Nephron progenitor cell (in vitro differentiated cells): ENCODE data around the gene GCNT2.
"Not testable (repeated sequence)": the region's sequence is repeated elsewhere in the genome, so short reads cannot be mapped to it uniquely, and the experiment has no call there.

Experiments used
- DNase-seq: peaks from one replicate; pipeline ENCODE4 v3.0.0; 2021
- H3K27ac Mint-ChIP-seq: 2 replicates; pipeline ENCODE4 v1.8.0; 2021; ENCODE audit warnings: mild to moderate bottlenecking, moderate library complexity, mixed read lengths
- H3K27me3 Mint-ChIP-seq: 2 replicates; pipeline ENCODE4 v1.8.0; 2021; ENCODE audit warnings: mild to moderate bottlenecking, low read depth, mixed read lengths; ENCODE audit not compliant: poor library complexity
- H3K36me3 Mint-ChIP-seq: 2 replicates; pipeline ENCODE4 v1.8.0; 2021; ENCODE audit warnings: low read depth, mixed read lengths
- H3K4me1 Mint-ChIP-seq: 2 replicates; pipeline ENCODE4 v1.8.0; 2021; ENCODE audit warnings: mixed read lengths
- H3K4me3 Mint-ChIP-seq: 2 replicates; pipeline ENCODE4 v1.8.0; 2021; ENCODE audit warnings: mild to moderate bottlenecking, moderate library complexity, mixed read lengths
- H3K9me3 Mint-ChIP-seq: 2 replicates; pipeline ENCODE4 v1.8.0; 2021; ENCODE audit warnings: mild to moderate bottlenecking, moderate library complexity, mixed read lengths
- CTCF ChIP-seq: fragments of 200-600 bp; sonication (generic); IDR thresholded peaks from 2 replicates; pipeline ENCODE4 v1.5.0; 2021; ENCODE audit warnings: antibody characterized with exemption

The GCNT2 gene

DNA sequence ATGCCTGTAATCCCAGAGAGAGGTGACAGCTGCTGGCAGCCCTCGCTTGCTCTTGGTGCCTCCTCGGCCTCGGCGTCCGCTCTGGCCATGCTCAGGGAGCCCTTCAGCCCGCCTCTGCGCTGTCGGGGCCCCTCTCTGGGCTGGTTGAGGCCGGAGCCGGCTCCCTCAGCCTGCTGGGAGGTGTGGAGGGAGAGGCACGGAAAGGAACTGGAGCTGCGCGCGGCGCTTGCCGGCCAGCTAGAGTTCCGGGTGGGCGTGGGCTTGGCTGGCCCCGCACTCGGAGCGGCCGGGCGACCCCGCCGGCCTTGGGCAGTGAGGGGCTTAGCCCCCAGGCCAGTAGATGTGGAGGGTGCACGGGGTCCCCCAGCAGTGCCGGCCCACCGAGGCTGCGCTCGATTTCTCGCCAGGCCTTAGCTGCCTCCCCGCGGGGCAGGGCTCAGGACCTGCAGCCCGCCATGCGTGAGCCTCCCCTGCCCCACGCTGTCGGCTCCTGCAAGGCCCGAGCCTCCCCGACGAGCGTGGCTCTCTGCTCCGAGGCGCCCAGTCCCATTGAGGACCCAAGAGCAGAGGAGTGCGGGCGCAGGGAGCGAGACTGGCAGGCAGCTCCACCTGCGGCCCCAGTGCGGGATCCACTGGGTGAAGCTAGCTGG is 138.7 kb downstream of the GCNT2 start:
- TF ChIP-seq CTCF = no peak
- peak overlapping the region; percentile 72 for H3K4me3 Mint-ChIP-seq
- H3K4me1 Mint-ChIP-seq = no peaks in the 10 kb centered on the region
- peaks cover 18% of the 10 kb centered on the region for H3K9me3 Mint-ChIP-seq
- peaks cover 18% of the 10 kb centered on the region for H3K27me3 Mint-ChIP-seq
- peak; percentile 44 for DNase-seq
- no peak overlapping the region for H3K27ac Mint-ChIP-seq
- H3K36me3 Mint-ChIP-seq = peaks cover 15% of the 10 kb centered on the region

DNA sequence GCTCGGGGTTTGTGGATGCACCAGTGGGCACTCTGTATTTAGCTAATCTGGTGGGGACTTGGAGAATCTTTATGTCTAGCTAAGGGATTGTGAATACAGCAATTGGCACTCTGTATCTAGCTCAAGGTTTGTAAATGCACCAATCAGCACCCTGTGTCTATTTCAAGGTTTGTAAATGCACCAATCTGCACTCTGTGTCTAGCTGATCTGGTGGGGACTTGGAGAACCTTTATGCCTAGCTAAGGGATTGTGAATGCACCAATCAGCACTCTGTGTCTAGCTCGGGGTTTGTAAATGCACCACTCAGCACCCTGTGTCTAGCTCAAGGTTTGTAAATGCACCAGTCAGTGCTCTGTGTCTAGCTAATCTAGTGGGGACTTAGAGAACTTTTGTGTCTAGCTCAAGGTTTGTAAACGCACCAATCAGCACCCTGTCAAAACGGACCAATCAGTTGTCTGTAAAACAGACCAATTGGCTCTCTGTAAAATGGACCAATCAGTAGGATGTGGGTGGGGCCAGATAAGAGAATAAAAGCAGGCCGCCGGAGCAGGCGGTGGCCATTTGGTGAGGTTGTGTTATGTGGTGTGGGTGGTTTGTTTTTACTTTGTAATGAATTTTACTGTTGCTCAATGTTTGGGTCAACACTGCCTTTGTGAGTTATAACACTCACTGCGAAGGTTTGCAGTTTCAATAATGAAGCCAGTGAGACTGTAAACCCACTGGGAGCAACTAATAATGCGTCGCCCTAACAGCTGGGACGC is 139.5 kb downstream of the GCNT2 start:
- not testable (repeated sequence) for H3K27ac Mint-ChIP-seq
- peak overlapping the region; percentile 60 for H3K4me3 Mint-ChIP-seq

DNA sequence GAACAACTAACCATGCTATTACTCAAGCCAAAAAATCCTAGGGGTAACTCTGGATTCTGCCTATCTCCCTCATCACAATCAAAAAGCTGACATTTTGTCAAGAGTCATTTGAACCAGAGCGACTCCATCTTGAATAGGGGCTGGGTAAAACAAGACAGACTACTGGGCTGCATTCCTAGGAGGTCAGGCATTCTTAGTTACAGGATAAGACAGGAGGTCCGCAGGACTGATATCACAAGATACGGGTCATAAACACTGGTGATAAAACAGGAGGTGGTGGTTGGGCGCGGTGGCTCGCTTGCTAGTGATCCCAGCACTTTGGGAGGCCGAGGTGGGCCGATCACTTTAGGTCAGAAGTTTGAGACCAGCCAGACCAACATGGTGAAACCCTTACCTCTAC is 141.1 kb downstream of the GCNT2 start:
- no peak overlapping the region for H3K4me3 Mint-ChIP-seq
- H3K4me1 Mint-ChIP-seq = no peaks in the 10 kb centered on the region
- DNase-seq = no peak
- H3K9me3 Mint-ChIP-seq = peaks cover 38% of the 10 kb centered on the region
- H3K27me3 Mint-ChIP-seq = peaks cover 9% of the 10 kb centered on the region
- TF ChIP-seq CTCF = no peak
- H3K36me3 Mint-ChIP-seq = peaks cover 19% of the 10 kb centered on the region
- no peak overlapping the region for H3K27ac Mint-ChIP-seq

More for the DNA sequence above, 139.5 kb downstream of the GCNT2 start:
- Mint-ChIP-seq H3K27me3 (peaks cover 10% of the 10 kb centered on the region), H3K36me3 (peaks cover 18% of the 10 kb centered on the region), H3K9me3 (peaks cover 24% of the 10 kb centered on the region)
- DNase-seq, H3K4me1 Mint-ChIP-seq: not testable (repeated sequence)

- DNase-seq = no peak
Observed at GRCh38 chr6:10662742-10663141, 141.6 kb downstream of the GCNT2 start.

DNA sequence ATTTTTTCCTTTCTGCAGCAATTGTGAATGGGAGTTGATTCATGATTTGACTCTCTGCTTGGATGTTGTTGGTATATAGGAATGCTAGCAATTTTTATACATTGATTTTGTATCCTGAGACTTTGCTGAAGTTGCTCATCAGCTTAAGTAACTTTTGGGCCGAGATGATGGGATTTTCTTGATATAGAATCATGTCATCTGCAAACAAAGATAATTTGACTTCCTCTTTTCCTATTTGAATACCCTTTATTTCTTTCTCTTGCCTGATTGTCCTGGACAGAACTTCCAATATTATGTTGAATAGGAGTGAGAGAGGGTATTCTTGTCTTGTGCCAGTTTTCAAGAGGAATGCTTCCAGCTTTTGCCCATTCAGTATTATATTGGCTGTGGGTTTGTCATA is 144.4 kb downstream of the GCNT2 start:
- peaks cover 36% of the 10 kb centered on the region for H3K9me3 Mint-ChIP-seq

More at GRCh38 chr6:10662742-10663141, 141.6 kb downstream of the GCNT2 start:
- H3K4me1 Mint-ChIP-seq = no peaks in the 10 kb centered on the region
- no peak overlapping the region for H3K4me3 Mint-ChIP-seq
- H3K36me3 Mint-ChIP-seq = peaks cover 19% of the 10 kb centered on the region
- H3K27me3 Mint-ChIP-seq = peaks cover 14% of the 10 kb centered on the region
- TF ChIP-seq CTCF = no peak
- peaks cover 38% of the 10 kb centered on the region for H3K9me3 Mint-ChIP-seq
- H3K27ac Mint-ChIP-seq = no peak overlapping the region

DNA sequence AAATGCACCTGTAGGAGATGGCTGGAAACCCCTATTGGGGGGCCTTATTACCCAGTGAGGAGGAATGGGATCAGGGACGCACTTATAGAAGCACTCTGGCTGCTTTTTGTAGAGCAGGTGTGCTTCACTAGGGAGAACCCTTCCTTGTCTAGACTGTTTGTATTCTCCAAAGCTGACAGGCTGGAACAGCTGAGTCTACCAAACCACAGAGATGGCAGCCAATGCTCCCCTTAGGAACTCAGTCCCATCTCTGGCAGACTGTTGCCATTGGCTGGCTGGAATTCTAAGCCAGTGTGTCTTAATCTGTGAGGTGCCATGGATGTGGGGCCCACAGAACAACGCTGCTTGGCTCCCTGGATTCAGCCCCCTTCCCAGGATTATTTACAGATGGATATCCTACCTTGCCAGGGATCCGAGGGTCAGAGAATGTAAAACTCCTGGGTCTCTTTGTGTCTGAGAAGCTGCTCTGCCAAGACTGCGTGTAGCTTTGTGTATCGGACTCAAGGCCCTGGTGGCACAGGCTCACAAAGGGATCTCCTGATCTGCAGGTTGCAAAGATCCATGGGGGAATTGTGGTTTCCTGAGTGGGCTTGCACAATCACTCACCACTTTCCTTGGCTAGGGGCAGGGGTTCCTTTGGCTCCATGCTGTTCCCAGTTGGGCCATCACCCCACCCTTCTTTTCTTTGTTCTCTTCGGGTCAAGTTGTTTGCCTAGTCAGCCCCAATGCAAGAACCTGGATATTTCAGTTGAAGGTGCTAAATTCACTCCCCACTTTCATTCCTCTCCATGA is 147.2 kb downstream of the GCNT2 start:
- Mint-ChIP-seq H3K36me3 (peaks cover 13% of the 10 kb centered on the region), H3K27ac (no peak overlapping the region), H3K9me3 (peaks cover 31% of the 10 kb centered on the region), H3K4me1 (no peaks in the 10 kb centered on the region), H3K27me3 (peaks cover 15% of the 10 kb centered on the region), H3K4me3 (no peak overlapping the region)
- no peak for TF ChIP-seq CTCF
- DNase-seq = no peak

More for the DNA sequence above, 144.4 kb downstream of the GCNT2 start:
- not testable (repeated sequence) for H3K4me1 Mint-ChIP-seq, H3K4me3 Mint-ChIP-seq, H3K27ac Mint-ChIP-seq, DNase-seq
- Mint-ChIP-seq H3K27me3 (peaks cover 15% of the 10 kb centered on the region), H3K36me3 (peaks cover 19% of the 10 kb centered on the region)
